ENCODE results near the gene SDCCAG8.
A peak's percentile ranks its signal among the peaks of the same experiment; 100 is the strongest.

The SDCCAG8 gene

DNA sequence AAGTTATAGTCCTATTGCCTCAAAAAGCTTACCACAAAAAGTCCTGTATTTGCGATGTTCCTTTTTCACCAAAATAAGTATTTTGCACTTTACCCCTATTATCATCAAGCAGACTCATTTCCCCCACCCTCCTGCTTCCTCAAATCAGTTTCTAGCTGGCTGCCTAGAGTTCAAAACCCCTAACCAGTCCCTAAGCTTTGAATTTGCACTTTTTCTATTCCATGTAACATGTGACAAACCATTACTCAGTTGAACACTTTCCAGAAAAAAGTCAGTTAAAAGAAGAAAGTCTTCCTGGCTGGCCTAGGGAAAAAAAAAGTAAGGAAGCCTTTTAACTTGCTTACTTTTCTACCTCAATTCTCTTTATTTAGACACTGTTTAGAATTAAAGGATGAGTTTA, 8.9 kb upstream of the SDCCAG8 start:
- no peak for DNase-seq

DNA sequence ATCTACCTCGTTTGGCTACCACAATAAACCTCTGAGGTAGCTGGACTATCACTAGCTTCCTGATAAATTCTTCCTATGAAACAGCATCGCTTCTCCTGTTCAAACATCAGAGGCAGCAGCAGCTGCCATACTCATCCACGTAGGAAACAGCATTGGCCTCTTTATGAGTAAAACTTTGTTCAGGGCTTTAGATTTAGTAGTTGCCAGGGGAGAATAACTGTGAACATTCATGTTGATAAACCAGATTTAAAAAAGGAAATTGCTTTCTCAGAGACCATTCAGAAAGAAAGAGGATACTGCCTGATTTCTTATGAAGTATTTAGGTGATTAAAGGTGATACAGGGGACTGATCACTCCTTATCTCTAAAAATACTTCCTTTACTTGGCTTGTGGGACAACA, 7.9 kb upstream of the SDCCAG8 start:
- TF ChIP-seq GATA1 (IDR thresholded peaks at IDR 0.05; ENCODE audit: low read depth, low read length) (no peak), POLR2A (IDR thresholded peaks at IDR 0.05; ENCODE audit: low read length) (no peak)
- DNase-seq: no peak

More for the DNA sequence above, 8.9 kb upstream of the SDCCAG8 start:
- TF ChIP-seq GATA1 (IDR thresholded peaks at IDR 0.05; ENCODE audit: low read depth, low read length) (no peak), POLR2A (IDR thresholded peaks at IDR 0.05; ENCODE audit: low read length) (no peak)

DNA sequence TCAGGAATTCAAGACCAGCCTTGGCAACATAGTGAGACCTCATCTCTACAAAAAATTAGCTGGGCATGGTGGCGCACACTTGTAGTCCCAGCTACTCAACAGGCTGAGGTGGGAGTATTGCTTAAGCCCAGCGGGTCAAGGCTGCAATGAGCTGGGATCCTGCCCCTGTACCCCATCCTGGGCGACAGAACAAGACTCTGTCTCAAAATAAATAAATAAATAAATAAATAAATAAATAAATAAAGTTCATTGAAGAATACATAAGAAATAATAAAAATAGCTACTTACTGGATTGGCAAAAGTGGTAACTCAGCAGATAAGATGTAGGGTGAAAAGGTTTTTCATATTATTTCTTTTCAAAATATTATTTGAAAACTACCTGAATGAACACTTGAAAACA, 6.6 kb upstream of the SDCCAG8 start:
- no peak for TF ChIP-seq GATA1 (IDR thresholded peaks at IDR 0.05; ENCODE audit: low read depth, low read length)
- TF ChIP-seq POLR2A (IDR thresholded peaks at IDR 0.05; ENCODE audit: low read length): no peak
- no peak for DNase-seq

DNA sequence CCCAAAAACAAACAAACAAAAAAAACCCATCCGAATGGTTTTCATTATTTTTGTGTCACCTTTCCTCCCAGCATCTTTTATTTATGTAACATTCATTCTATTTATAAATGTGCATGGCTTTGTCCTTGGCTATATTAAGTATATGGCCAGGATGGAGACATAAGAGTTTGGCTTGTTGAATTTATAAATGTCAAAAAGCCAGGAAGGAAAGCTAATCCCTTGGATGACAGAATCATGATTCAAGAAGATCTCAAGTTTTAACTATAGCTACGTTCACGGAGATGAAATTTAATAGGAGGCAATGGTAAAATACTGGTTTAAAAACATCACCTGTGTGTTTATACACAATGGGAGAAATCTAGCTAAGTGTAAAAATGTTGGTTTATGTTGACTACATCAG, 5.7 kb upstream of the SDCCAG8 start:
- no peak for DNase-seq
- TF ChIP-seq GATA1 (IDR thresholded peaks at IDR 0.05; ENCODE audit: low read depth, low read length) (no peak), POLR2A (IDR thresholded peaks at IDR 0.05; ENCODE audit: low read length) (no peak)

DNA sequence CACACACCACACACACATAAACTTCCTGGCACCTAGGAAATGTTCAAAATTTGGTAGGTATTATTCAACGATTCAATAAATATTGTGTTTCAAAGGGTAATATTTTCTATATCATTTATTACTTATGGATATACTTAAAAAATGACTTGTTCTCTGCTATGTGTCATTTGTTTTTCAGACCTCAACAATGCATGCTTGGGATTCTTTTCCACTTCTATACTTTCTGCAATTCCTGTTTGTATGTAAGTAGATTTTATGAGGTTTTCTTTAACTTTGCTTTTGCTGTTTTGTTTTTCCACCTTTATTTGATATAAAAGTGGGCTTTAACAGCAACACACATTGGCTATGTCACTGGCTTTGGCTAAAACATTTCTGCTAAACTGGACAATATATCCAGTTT, 4.3 kb upstream of the SDCCAG8 start:
- TF ChIP-seq POLR2A (IDR thresholded peaks at IDR 0.05; ENCODE audit: low read length) (no peak), GATA1 (IDR thresholded peaks at IDR 0.05; ENCODE audit: low read depth, low read length) (no peak)

DNA sequence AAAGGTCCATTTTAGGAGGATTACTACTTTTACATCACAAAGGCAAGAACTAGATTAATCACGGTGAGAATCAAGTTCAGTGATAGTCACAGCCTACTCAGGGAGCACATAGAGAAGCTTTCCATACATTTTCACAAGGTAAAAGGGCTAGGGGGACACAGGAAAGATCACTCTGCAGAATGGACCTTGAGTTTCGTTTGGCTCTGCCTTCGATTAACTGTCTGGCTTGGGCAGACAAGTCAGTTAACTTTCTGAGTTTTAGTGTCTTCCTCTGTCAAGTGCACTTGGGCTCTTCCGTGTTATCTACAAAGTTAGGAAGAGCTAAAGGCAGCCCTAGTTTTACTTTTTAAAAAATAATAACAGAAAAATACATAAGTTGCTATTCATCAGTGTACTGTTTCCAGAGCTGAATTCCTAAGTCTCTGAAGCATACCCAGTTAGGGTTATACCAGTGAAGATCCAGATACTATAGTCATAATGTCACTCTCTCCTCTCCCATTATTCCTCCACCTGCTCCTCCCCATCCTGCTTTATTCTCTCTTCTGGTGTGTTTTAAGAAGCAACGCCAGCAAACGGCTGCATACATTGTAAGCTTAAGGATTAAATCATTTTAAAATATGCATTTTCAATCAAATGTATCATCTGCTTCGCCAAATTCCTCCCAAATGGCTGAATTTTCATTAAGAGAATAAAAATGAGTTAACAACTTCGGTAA, 2.5 kb upstream of the SDCCAG8 start:
- peak; percentile 35 to 44 for DNase-seq
- TF ChIP-seq POLR2A (IDR thresholded peaks at IDR 0.05; ENCODE audit: low read length) (no peak), GATA1 (IDR thresholded peaks at IDR 0.05; ENCODE audit: low read depth, low read length) (no peak)

More for the DNA sequence above, 4.3 kb upstream of the SDCCAG8 start:
- no peak for DNase-seq

DNA sequence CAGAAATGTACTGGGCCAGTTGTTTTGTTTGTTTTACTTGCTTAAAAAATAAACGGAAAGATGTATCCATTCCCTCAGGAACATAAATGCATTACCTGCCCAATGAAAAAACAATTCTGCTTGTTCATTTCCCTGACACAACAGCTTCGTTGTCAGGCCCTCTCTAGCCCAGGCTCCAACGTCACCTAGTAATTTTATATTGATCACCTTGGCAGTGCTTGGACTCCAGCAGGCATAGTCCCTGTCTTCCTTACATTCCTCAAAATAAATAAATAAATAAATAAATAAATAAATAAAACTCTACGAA, 2.0 kb upstream of the SDCCAG8 start:
- TF ChIP-seq GATA1 (IDR thresholded peaks at IDR 0.05; ENCODE audit: low read depth, low read length) (no peak), POLR2A (IDR thresholded peaks at IDR 0.05; ENCODE audit: low read length) (no peak)
- DNase-seq: peak; percentile 55 to 67

DNA sequence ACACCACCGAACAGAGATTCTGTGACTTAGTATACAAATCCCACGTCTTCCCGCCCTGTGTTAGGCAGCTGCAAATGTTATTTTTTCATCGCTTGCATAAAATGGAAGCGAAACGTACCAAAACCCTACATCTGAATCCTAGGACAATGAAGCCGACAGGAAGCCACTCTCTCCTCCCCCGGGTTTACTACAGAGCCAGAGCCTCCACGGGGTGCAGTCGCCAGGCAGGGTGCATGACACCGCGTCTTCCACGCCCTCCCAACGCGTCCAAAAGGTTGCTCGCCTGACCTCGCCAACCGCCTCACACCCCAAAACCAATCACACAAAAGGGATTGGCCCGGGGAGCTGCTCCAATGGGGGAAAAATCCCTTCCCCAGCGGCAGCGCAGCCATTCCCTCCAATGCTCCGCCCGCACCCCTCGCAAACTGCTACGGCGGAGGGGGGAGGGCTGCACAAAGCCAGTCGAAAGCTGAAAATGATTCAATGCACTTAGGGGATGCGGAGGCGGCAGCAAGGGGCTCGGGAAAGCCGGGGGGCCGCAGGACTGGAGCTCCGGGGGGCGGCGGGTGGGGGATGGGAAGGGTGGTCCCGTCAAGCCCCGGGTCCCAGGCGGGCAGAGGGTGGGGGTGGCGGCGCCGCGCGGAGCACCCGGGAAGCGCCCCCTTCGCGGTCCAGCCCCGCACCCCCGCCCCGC, 1.5 kb upstream of the SDCCAG8 start:
- peak; percentile 86 for DNase-seq
- TF ChIP-seq POLR2A (IDR thresholded peaks at IDR 0.05; ENCODE audit: low read length): no peak
- TF ChIP-seq GATA1 (IDR thresholded peaks at IDR 0.05; ENCODE audit: low read depth, low read length): no peak

DNA sequence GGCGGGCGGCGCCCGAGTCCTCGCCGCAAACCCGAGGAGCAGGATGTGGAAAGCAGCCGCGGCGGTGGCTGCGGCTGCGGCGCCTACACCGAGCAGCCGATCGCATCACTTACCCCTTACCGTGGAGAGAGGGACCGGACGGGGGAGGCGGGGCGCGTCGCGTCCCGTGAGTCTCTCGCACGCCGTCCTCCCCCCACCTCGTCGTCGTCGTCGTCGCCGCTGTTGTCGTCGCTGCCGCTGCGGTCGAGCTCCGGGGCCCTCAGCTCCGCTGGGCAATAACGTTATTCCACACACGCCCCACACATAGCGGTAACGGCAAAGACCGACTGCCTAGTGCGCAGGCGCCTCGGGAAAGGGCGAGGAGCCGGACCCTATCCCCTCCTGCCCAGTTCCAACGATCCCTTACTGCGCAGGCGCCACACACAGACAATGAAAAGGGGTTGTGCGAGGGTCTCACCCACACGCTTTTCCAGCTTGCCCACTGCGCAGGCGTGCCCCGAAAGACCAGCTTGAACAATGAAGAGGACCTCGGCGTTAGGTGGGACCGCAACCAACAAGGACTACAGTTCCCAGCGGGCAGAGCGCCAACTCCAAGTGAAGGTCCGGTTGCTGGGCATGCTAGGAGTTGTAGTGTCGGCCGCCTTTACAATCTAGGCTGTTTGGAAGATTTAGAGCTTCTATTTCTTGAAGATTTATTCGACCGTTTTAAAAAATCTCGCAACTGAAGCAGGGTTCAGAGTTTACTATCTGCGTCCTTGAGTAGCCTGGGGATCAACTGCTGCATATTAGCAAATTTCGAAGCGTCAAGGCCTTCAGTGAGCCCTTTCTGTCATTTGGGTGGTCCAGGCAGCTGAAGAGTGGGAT, 682 bp upstream of the SDCCAG8 start, which contains the start of gene CEP170:
Gene CEP170, minus strand, starts transcription at position 355 of the 864 bp plus-strand sequence. CDS start 30,001 bp downstream, outside the sequence.
- no peak for TF ChIP-seq GATA1 (IDR thresholded peaks at IDR 0.05; ENCODE audit: low read depth, low read length)
- peak; percentile 64 for TF ChIP-seq POLR2A (IDR thresholded peaks at IDR 0.05; ENCODE audit: low read length)
- DNase-seq: peak; percentile 94 to 95

DNA sequence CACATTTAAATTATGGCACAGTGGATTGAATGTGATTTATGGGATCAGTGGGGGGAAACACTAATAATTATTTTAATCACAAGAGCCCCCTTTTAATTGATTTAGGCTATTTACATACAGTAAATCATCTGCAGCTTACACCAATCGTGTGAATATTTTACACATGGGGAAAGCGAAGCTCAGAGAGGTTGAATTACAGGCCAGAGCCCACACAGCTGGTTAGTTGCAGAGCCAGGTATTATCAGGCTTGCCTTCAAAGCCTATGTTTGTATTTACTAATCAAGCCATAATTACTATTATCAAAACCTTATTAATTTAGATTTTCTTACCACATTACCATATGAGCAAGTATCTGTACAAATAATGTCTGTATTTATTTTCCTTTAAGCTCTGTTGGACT, 749 bp downstream of the SDCCAG8 start:
- TF ChIP-seq POLR2A (IDR thresholded peaks at IDR 0.05; ENCODE audit: low read length) (no peak), GATA1 (IDR thresholded peaks at IDR 0.05; ENCODE audit: low read depth, low read length) (no peak)
- DNase-seq: peak in 1 of 2 experiments; percentile 23

DNA sequence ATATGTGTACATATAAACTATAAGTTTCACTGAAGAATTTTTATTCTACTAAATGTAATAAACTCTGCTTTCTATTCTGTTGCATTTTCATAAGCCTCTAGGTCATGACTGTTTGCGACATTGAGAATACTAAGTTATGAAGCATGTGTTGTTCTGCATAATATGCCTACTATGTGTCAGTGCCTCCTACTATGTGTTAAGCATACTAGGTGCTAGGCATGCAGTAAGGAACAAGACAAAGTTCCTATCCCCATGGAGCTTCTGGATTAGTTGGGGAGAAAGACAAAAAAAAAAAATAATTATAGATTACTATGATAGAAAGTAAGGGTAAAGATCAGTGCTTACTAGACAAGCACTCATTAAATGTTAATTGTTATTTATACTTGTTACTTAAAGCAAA, 1.3 kb downstream of the SDCCAG8 start:
- no peak for TF ChIP-seq GATA1 (IDR thresholded peaks at IDR 0.05; ENCODE audit: low read depth, low read length)
- no peak for TF ChIP-seq POLR2A (IDR thresholded peaks at IDR 0.05; ENCODE audit: low read length)
- DNase-seq: no peak

DNA sequence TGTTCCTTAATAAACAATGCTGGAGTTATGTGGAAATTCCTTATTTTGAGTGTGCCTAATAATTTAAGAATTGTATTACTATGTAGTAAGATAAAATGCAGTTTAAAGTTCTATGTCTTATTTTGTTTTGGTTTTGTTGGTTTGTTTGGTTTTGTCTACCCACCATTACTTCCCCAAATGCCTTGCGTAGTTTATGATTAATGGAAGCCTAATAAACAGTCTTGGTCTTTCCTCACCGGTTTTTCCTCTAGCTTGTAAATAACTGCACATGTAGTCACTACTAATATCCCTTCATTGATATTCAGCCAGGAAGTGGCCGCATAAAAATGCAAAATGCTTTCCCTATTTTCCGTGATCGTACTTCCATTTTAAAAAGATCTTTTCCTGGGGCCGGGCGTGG, 2.9 kb downstream of the SDCCAG8 start:
- no peak for DNase-seq
- TF ChIP-seq POLR2A (IDR thresholded peaks at IDR 0.05; ENCODE audit: low read length) (no peak), GATA1 (IDR thresholded peaks at IDR 0.05; ENCODE audit: low read depth, low read length) (no peak)

DNA sequence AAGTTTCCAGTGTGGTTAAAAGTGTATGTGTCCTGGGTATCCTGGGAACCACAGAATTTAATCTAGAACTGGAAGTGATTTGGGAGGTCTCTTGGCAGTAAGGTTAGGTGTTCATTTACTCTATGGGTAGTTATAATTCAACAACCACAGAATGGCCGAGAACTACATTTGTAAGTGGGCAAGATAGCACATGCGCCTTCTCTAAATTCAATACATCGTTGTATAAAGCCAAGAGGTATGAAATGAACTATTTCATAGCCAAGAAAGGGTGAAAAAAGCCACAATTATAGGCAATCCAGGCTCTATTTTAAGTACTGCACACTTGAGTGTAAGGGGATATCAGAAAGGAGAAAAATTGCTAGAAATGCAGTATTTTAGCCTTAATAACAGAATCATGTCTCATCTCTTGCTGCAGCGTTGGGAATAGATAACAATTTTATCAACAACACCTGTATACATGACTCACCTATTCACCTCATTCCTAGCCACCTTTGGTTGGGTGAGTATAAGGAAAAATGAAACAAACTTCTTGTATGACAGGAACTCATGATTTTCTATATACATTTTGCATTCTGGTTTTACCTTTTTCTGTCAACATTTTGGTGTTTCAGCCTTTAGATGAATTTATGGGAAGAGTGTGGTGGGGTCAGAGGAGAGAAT, 4.5 kb downstream of the SDCCAG8 start:
- TF ChIP-seq GATA1 (IDR thresholded peaks at IDR 0.05; ENCODE audit: low read depth, low read length) (no peak), POLR2A (IDR thresholded peaks at IDR 0.05; ENCODE audit: low read length) (no peak)

DNA sequence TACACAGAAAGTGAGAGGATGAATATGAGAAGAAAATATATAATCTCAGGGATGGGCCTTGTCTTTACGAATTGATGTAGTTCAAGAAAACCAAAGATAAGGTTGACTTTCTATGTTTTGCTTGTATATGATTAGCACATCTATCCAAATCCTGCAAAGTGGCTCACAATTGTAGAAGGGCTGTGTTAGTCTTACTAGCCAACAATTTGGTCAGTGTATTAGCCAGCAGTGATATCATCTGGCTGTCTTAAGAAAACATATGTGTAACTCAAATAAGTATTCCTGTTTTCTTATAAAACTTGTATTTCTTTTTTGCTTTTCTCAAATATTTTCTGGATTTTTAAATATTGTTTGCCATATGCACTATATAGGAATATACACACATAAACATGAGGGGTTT, 5.5 kb downstream of the SDCCAG8 start:
- TF ChIP-seq GATA1 (IDR thresholded peaks at IDR 0.05; ENCODE audit: low read depth, low read length): no peak
- no peak for DNase-seq

More for the DNA sequence above, 4.5 kb downstream of the SDCCAG8 start:
- no peak for DNase-seq

Data from erythroblast (primary cell).